Ramos (cell line): Measurements from ENCODE around the gene MRPL3.

ENCODE experiments used
- in situ Hi-C: fragments of 300-500 bp; cut with MboI; formaldehyde crosslinking; loops from one replicate; pipeline ENCODE4 v1.14.3; 2022; ENCODE audit warnings: low sequenced_read_pairs; ENCODE audit not compliant: unreplicated experiment

The MRPL3 gene

DNA sequence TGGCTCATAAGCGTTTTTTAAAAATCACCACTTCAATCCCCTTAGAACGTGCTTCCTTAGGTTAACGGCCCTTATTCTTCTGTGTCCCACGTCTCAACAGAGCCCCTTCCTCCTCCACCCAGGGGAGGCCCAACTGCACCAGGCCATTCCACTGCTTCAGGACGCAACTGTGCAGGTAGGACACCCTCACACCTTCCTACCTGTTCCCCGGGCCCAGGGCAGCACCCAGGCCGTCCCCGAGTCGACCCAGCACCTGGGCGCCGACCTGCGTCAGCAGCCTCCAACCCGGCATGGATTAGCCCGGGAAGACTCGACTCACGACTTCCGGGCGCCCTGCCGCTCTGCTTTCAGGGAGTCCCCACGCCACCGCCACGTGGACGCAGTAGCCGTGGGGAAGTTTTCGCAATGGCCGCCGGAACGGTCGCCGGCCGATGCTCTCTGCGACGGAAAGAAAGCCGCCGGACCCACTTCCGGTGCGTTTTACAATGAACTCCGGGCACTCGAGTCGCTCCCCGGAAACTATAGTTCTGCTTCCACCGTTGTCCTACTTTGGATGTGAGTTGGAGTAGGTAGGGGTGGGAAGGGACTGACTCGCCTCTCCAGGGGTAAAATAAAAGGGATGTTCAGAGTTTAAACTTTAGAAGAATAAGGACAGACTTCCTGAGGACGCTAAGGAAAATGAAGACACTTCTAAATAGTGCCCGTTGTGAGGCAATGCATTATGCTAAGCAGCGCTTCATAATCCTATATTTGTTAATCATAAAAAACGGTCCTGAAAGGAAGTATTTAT lies at the start of gene MRPL3:
TSS of gene MRPL3 (minus strand) at position 442 of the 790 bp plus-strand sequence. CDS start at position 292, 150 bp downstream.
- in situ Hi-C loops, result no loop called here

- in situ Hi-C loops, result no loop called here
These were observed 49.0 kb upstream of the MRPL3 start for GRCh38 chr3:131551761-131552160.

DNA sequence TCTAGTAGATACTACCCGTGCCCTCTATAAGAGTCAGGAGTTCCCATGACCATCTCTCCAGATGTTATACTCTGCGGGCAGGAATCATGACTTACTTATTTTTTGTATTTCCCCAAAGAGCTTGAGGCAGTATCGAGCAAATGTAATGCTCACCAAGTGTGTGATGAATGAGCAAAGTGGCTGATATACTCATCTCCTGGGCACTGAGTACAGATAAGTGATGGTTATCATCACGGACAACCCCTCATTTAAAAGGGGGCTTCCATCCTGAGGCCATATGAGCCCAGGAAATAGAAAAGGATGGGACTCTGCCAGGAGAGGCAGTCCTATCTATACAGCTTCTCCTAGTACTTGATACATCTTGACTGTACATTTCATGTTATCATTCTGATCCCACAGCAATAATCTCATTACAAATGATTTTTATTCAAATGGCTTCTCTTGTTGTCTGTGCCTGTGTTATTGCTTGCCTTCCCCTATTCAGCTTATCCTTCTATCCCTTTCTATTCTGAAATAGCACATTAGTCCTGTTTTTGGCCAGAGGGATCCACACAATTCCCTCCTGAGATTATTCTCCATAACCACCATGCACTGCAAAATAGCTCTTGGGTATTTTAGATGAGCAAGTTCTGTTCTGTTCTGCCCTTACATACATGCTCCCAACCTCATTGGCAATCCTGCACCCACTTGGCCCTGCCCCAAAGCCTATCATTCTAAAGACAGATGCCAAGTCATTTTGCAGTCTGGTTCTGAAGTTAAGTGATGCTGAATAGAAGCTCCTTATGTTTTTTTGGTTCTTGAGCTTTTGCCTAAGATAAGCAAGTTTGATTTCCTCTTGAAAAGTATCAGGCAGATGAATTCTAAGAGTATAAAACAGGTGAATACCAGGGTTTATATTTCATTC lies 48.0 kb upstream of the MRPL3 start:
- in situ Hi-C loops, result no loop called here

DNA sequence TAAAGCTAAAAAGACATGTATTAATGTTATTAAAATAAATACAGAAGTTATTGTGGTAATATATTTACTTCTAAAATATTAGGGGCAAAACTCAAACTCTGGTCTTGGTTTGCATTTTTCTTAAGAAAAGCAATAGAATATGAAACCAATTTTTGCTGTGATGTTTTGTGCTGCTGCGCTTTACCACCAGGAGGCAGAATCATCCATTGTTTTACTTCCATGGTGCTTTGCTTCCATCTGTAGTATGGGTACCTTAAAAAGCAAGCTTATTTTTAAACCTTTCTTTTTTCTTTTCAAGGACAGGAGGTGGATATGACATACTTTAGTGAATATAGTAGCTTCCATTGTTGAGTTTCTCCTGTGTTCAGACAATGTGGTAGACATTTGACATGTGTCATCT lies 46.6 kb upstream of the MRPL3 start:
- in situ Hi-C loops, result no loop called here

DNA sequence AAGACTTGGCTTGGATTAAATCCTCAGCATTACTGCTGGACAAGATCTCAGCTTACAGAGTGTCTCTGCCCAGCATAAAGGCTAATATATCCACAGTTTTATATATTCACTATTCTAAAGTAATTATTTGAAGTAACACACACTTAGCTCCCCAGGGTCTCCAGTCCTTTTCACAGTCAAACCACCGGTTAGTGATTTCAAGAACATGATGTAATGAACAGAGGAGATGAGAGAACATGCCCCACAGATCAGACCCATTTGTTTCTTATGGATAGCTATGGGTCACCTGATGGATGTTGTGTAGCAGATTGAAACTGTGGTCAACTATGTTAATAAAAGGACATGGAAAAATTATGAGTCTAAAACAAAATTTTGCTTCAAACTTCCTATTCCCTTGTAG lies 44.8 kb upstream of the MRPL3 start:
- in situ Hi-C loops, result no loop called here

DNA sequence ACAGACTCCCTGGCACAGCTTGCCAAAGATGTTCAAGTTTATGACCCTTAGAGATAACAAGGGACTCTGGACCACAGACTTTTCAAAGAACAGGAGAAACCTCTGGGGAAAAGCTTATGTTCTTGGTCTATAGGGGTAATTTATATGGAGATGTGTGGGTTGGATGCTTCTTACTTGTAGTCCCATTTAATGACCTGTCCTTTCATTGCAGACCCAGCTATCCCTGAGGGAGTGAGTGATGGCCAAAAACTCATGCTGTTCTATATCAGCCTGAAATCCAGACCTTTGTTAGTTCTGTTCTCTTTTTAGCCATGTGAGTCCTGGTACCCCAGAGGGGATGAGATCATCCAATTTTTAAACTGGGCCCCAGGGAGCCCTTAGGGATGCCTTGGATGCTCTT lies 43.7 kb upstream of the MRPL3 start:
- in situ Hi-C loops, result no loop called here

GRCh38 chr3:131544557-131544956 lies 41.8 kb upstream of the MRPL3 start:
- in situ Hi-C loops, result no loop called here

GRCh38 chr3:131543714-131544113 lies 40.9 kb upstream of the MRPL3 start:
- in situ Hi-C loops, result no loop called here

- in situ Hi-C loops, result no loop called here
These were observed 38.5 kb upstream of the MRPL3 start for GRCh38 chr3:131541288-131541687.

- in situ Hi-C loops, result no loop called here
These were observed 38.0 kb upstream of the MRPL3 start for GRCh38 chr3:131540821-131541220.

GRCh38 chr3:131540143-131540542 lies 37.4 kb upstream of the MRPL3 start:
- in situ Hi-C loops, result no loop called here

- in situ Hi-C loops, result no loop called here
These were observed 36.2 kb upstream of the MRPL3 start for GRCh38 chr3:131538968-131539367.

GRCh38 chr3:131537531-131537930 lies 34.8 kb upstream of the MRPL3 start:
- in situ Hi-C loops, result no loop called here

DNA sequence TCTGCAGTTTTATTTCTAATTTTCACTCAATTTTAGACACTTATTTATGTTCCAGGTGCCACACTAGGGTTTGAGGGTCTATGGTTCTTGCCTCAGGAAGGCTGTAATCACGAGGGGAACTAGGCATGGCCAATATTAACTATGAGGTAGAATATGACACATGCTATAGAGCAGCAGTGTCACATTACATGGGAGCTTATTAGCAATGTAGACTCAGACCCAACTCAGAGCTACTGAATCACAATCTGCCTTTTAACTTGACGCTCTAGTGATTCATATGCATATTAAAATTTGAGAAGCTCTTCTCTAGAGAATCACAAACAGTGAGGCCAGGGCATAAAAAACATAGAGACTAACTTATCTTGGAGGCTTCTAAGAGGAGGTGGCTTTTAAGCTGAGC lies 32.8 kb upstream of the MRPL3 start:
- in situ Hi-C loops, result no loop called here

GRCh38 chr3:131535131-131535530 lies 32.4 kb upstream of the MRPL3 start:
- in situ Hi-C loops, result no loop called here

GRCh38 chr3:131532645-131533044 lies 29.9 kb upstream of the MRPL3 start:
- in situ Hi-C loops, result no loop called here

- in situ Hi-C loops, result no loop called here
These were observed 28.1 kb upstream of the MRPL3 start for GRCh38 chr3:131530843-131531242.

GRCh38 chr3:131530388-131530787 lies 27.6 kb upstream of the MRPL3 start:
- in situ Hi-C loops, result no loop called here

DNA sequence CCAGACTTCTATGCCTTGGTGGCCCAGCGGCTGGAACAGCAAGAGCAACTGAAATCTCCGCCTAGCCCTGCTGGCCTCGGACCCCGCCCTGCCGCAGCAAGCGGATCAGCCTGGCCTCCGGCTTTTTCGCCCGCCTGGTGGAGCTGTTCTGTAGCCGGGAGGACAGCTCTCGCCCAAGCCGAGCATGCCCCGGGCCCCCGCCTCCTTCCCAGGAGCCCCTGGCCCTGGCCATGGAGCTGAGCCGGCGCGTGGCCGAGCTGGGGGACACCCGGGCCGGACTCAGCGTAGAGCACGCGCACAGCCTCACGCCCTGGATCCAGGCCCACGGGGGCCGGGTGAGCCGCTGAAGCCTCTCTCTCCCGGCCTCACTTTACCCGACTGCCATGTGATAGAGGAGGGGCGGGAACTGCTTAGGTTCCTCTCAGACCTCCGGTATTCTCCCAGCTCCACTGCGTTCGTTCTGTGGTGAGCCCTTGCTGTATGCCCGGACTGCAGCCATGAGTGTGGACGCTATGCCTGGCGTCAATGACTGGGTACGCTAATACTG lies 24.1 kb upstream of the MRPL3 start:
- in situ Hi-C loops, result no loop called here

- in situ Hi-C loops, result no loop called here
These were observed 15.9 kb upstream of the MRPL3 start for GRCh38 chr3:131518680-131519079.

GRCh38 chr3:131505421-131505820 lies 2.6 kb upstream of the MRPL3 start:
- in situ Hi-C loops, result no loop called here
